Fibroblast of lung (primary cell): Measurements from ENCODE around the gene CCDC8. TPM values are rescaled to one million over a fixed set of nuclear protein-coding genes. Genes with fewer than 3 reads are reported as not detected.

Experiments
- DNase-seq, 2 donors: peaks; one replicate each; pipeline versions ENCODE4 v3.0.0 to v3.0.0-alpha.2; 2010; ENCODE audit warnings: low read depth in 2 of 2
- H2AFZ ChIP-seq: 2 replicates; pipeline ENCODE4 v1.5.1; 2012; ENCODE audit warnings: low read length, control low read depth, inconsistent platforms
- H3K27ac ChIP-seq: 2 replicates; pipeline ENCODE4 v1.5.1; 2011; ENCODE audit warnings: low read length, control low read depth; ENCODE audit not compliant: insufficient read depth
- H3K27me3 ChIP-seq: 2 replicates; pipeline ENCODE4 v1.5.1; 2011; ENCODE audit warnings: mild to moderate bottlenecking, low read length; ENCODE audit not compliant: control insufficient read depth, insufficient read depth
- H3K36me3 ChIP-seq: 2 replicates; pipeline ENCODE4 v1.5.1; 2011; ENCODE audit warnings: low read length; ENCODE audit not compliant: control insufficient read depth, insufficient read depth
- H3K4me1 ChIP-seq: 2 replicates; pipeline ENCODE4 v1.5.1; 2011; ENCODE audit warnings: low read length; ENCODE audit not compliant: control insufficient read depth, insufficient read depth; ENCODE audit errors: extremely low read depth
- H3K4me2 ChIP-seq: 2 replicates; pipeline ENCODE4 v1.5.1; 2011; ENCODE audit warnings: low read length, control low read depth; ENCODE audit not compliant: insufficient read depth; ENCODE audit errors: extremely low read depth
- H3K4me3 ChIP-seq, 4 experiments: fragments of 200-600 bp in 1 of 4; sonication (generic) in 1 of 4; replicated peaks in 1 of 4; 2 replicates each; pipeline ENCODE4 v1.5.1; 2011 to 2016; ENCODE audit warnings: low read length in 4 of 4, low read depth in 3 of 4, mild to moderate bottlenecking in 3 of 4, control low read depth in 2 of 4, inconsistent platforms in 1 of 4, mixed read lengths in 1 of 4; ENCODE audit not compliant: insufficient read depth in 1 of 4; ENCODE audit errors: control extremely low read depth in 1 of 4
- H3K79me2 ChIP-seq: 2 replicates; pipeline ENCODE4 v1.5.1; 2012; ENCODE audit warnings: mild to moderate bottlenecking, low read length, inconsistent platforms; ENCODE audit not compliant: control insufficient read depth, insufficient read depth
- H3K9ac ChIP-seq: 2 replicates; pipeline ENCODE4 v1.5.1; 2011; ENCODE audit warnings: mild to moderate bottlenecking, low read length, control low read depth; ENCODE audit not compliant: insufficient read depth
- H3K9me3 ChIP-seq: 2 replicates; pipeline ENCODE4 v1.5.1; 2012; ENCODE audit warnings: low read depth, low read length; ENCODE audit not compliant: control insufficient read depth, insufficient read depth
- H4K20me1 ChIP-seq: 2 replicates; pipeline ENCODE4 v1.5.1; 2011; ENCODE audit warnings: low read length; ENCODE audit not compliant: control insufficient read depth, insufficient read depth; ENCODE audit errors: extremely low read depth
- EZH2 ChIP-seq: IDR thresholded peaks from 2 replicates; pipeline ENCODE4 v1.5.1; 2012; ENCODE audit warnings: low read length, control low read depth, mild to moderate bottlenecking; ENCODE audit errors: missing control alignments
- polyA plus RNA-seq, 2 donors: library from polyadenylated mRNA; depleted of rRNA in 1 of 2; stranded (reverse) in 1 of 2; unstranded in 1 of 2; fragments of >200 nt; gene quantifications; 2 replicates each; pipeline ENCODE4 v1.2.1, GENCODE V29; 2011 to 2012; ENCODE audit warnings: missing spikeins in 1 of 2
- total RNA-seq: library from RNA; depleted of rRNA; stranded (reverse); fragments of >200 nt; gene quantifications from 2 replicates; pipeline ENCODE4 v1.2.1, GENCODE V29; 2014
- TF ChIP-seq, protein P1 (sequence below), 2 donors: IDR thresholded peaks in 1 of 2; conservative IDR thresholded peaks in 1 of 2; 1 replicate in 1 of 2; 2 replicates in 1 of 2; pipeline ENCODE4 v1.5.1; 2011 to 2012; ENCODE audit warnings: low read length in 2 of 2, control low read depth in 1 of 2, inconsistent platforms in 1 of 2, low read depth in 1 of 2, mild to moderate bottlenecking in 1 of 2

CCDC8 gene
- total and polyA plus RNA-seq, 2 donors (not counting 1 experiment from before 2014, with no cell fraction given) = 1.9 to 13.4 TPM

DNA sequence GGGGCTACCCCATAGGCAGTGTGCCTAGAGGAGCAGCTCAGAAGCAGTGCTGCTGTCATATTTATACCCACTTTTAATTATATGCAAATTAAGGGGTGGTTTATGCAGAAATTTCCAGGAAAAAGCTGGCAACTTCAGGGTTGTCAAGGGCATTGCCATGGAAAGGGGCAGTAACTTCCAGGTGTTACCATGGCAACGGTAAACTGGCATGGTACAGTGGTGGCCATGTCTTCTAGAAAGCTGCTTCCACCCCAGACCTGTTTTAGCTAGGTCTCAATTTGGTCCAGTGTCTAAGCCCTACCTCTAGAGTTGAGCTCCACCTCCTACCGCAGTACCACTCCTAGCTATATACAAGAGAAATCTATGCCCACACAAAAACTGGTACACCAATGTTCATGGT is 46.7 kb upstream of the CCDC8 start:
- Histone ChIP-seq H3K4me3 (no peak overlapping the region), H3K4me1 (no peaks in the 10 kb centered on the region), H4K20me1 (no peaks in the 10 kb centered on the region), H3K9me3 (no peaks in the 10 kb centered on the region), H2AFZ (no peak overlapping the region), H3K27me3 (no peaks in the 10 kb centered on the region), H3K9ac (no peak overlapping the region), H3K36me3 (no peaks in the 10 kb centered on the region), H3K27ac (no peak overlapping the region), H3K4me2 (no peak overlapping the region), H3K79me2 (no peaks in the 10 kb centered on the region)
- TF ChIP-seq, protein P1, sequence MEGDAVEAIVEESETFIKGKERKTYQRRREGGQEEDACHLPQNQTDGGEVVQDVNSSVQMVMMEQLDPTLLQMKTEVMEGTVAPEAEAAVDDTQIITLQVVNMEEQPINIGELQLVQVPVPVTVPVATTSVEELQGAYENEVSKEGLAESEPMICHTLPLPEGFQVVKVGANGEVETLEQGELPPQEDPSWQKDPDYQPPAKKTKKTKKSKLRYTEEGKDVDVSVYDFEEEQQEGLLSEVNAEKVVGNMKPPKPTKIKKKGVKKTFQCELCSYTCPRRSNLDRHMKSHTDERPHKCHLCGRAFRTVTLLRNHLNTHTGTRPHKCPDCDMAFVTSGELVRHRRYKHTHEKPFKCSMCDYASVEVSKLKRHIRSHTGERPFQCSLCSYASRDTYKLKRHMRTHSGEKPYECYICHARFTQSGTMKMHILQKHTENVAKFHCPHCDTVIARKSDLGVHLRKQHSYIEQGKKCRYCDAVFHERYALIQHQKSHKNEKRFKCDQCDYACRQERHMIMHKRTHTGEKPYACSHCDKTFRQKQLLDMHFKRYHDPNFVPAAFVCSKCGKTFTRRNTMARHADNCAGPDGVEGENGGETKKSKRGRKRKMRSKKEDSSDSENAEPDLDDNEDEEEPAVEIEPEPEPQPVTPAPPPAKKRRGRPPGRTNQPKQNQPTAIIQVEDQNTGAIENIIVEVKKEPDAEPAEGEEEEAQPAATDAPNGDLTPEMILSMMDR (conservative IDR thresholded peaks at IDR 0.05 in 1 of 2, IDR thresholded peaks at IDR 0.05 in 1 of 2; ENCODE audit: low read depth in 1 of 2, low read length in 2 of 2) = no peak
- no peak for TF ChIP-seq EZH2
- no peak for DNase-seq

GRCh38 chr19:46456930-46457329 is 43.6 kb upstream of the CCDC8 start:
- Histone ChIP-seq H3K27ac (no peak overlapping the region), H4K20me1 (no peaks in the 10 kb centered on the region), H3K4me2 (no peak overlapping the region), H3K36me3 (no peaks in the 10 kb centered on the region), H3K4me3 (no peak overlapping the region), H3K4me1 (no peaks in the 10 kb centered on the region), H3K79me2 (no peaks in the 10 kb centered on the region), H3K9ac (no peak overlapping the region), H3K9me3 (no peaks in the 10 kb centered on the region), H3K27me3 (no peaks in the 10 kb centered on the region), H2AFZ (no peak overlapping the region)
- TF ChIP-seq, protein P1 (conservative IDR thresholded peaks at IDR 0.05 in 1 of 2, IDR thresholded peaks at IDR 0.05 in 1 of 2; ENCODE audit: low read depth in 1 of 2, low read length in 2 of 2) = no peak
- no peak for TF ChIP-seq EZH2
- DNase-seq = no peak

- no peaks in the 10 kb centered on the region for H3K4me1 ChIP-seq
- no peak overlapping the region for H3K4me3 ChIP-seq
- H3K36me3 ChIP-seq = no peaks in the 10 kb centered on the region
- TF ChIP-seq, protein P1 (conservative IDR thresholded peaks at IDR 0.05 in 1 of 2, IDR thresholded peaks at IDR 0.05 in 1 of 2; ENCODE audit: low read depth in 1 of 2, low read length in 2 of 2) = no peak
- no peak for TF ChIP-seq EZH2
- H3K79me2 ChIP-seq = no peaks in the 10 kb centered on the region
- H4K20me1 ChIP-seq = no peaks in the 10 kb centered on the region
- H3K27me3 ChIP-seq = no peaks in the 10 kb centered on the region
- no peak overlapping the region for H3K9ac ChIP-seq
- H3K27ac ChIP-seq = no peak overlapping the region
- no peak overlapping the region for H2AFZ ChIP-seq
- H3K4me2 ChIP-seq = no peak overlapping the region
- no peak for DNase-seq
- H3K9me3 ChIP-seq = no peaks in the 10 kb centered on the region
These were observed 40.9 kb upstream of the CCDC8 start for GRCh38 chr19:46454244-46454643.
